Measurements from ENCODE around the gene ABHD16B. TPM values are rescaled to one million over a fixed set of nuclear protein-coding genes. Genes with fewer than 3 reads are reported as not detected.

ABHD16B gene
- total and polyA plus RNA-seq, 2 of the 13 experiments (the other 11 are each of a cell fraction or from before 2014, with no cell fraction given): not detected

DNA sequence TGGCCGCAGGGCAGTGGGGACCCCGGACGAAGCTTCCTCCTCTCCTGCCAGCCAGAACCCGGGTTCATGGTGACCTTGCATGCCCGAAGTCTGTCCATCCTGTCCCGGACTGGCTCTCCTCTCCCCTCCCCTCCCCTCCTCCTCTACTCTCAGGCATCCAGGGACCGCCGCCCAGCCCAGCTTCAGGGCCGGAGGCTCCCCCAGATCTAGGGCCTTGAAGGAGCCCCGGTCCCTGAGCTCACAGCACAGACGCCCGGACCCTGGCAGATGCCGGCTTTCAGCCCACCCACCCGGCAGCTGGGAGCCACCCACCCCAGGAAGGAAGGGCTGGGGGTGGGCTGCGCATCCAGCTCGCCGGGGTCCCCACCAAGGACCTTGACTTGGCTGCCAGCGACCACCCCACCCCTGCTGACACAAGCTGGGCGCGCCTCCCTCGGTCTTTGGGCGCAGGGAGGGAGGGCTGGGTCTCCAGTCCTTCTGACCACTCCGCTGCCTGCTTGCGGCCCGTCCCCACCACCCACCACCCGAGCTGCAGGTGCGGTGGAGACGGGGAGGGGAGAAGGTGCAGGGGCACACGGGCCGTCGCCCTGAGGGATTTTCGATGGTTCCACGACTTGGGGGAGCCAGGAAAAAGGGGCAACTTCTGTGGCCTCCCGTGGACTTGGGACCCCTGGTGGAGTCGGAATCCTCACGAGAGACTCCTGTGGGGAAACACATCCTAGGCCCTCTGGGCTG is 5.8 kb upstream of the ABHD16B start (continued):
- TF ChIP-seq ZNF512B (CRISPR knock-in tag; IDR thresholded peaks at IDR 0.05; ENCODE audit: borderline replicate concordance) (no peak), ZBTB33 (CRISPR knock-in tag; IDR thresholded peaks at IDR 0.05) (0 out of 2 replicates have a peak, but pooled peaks have one; percentile 8), NRL (CRISPR knock-in tag; IDR thresholded peaks at IDR 0.05; ENCODE audit: borderline replicate concordance) (peak; percentile 53; the same call in 1 of the 2 replicates), FOXC1 (CRISPR knock-in tag; IDR thresholded peaks at IDR 0.05; ENCODE audit: borderline replicate concordance) (no peak)
- TF ChIP-seq, protein P1, sequence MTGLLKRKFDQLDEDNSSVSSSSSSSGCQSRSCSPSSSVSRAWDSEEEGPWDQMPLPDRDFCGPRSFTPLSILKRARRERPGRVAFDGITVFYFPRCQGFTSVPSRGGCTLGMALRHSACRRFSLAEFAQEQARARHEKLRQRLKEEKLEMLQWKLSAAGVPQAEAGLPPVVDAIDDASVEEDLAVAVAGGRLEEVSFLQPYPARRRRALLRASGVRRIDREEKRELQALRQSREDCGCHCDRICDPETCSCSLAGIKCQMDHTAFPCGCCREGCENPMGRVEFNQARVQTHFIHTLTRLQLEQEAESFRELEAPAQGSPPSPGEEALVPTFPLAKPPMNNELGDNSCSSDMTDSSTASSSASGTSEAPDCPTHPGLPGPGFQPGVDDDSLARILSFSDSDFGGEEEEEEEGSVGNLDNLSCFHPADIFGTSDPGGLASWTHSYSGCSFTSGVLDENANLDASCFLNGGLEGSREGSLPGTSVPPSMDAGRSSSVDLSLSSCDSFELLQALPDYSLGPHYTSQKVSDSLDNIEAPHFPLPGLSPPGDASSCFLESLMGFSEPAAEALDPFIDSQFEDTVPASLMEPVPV (CRISPR knock-in tag; IDR thresholded peaks at IDR 0.05): peak; percentile 72; the same call in 1 of the 2 replicates

Data from HepG2 (cell line).